LoVo (cell line): ENCODE measurements around the gene ZNF48.
"Not testable (repeated sequence)": the region's sequence is repeated elsewhere in the genome, so short reads cannot be mapped to it uniquely, and the experiment has no call there.

Experiments
- DNase-seq: peaks from one replicate; pipeline ENCODE4 v3.0.0-alpha.2; 2016; ENCODE audit warnings: low spot score

ZNF48 gene

GRCh38 chr16:30378236-30379157 is 16.7 kb upstream of the ZNF48 start:
- DNase-seq, result peak; percentile 96

GRCh38 chr16:30379158-30379783 is 15.9 kb upstream of the ZNF48 start:
- no peak for DNase-seq

GRCh38 chr16:30380072-30380802 is 15.0 kb upstream of the ZNF48 start:
- no peak for DNase-seq

- DNase-seq, result no peak
Observed at GRCh38 chr16:30380803-30381208, 14.4 kb upstream of the ZNF48 start.

GRCh38 chr16:30381291-30382041 is 13.8 kb upstream of the ZNF48 start:
- DNase-seq, result no peak

- DNase-seq, result no peak
Observed at GRCh38 chr16:30382111-30382881, 12.9 kb upstream of the ZNF48 start, which contains the start of gene SEPTIN1. Gene SEPTIN1 (minus strand): TSS chr16:30382561. CDS start chr16:30382542, 19 bp downstream.

- DNase-seq, result no peak
Observed at GRCh38 chr16:30383521-30383920, 11.7 kb upstream of the ZNF48 start.

GRCh38 chr16:30394592-30395154 is 547 bp upstream of the ZNF48 start:
- no peak for DNase-seq

- DNase-seq, result no peak
Observed at GRCh38 chr16:30395992-30396585, 869 bp downstream of the ZNF48 start.

- not testable (repeated sequence) for DNase-seq
Observed at GRCh38 chr16:30396627-30397026, 1.4 kb downstream of the ZNF48 start.

- DNase-seq, result no peak
Observed at GRCh38 chr16:30397056-30397455, 1.8 kb downstream of the ZNF48 start.

- no peak for DNase-seq
Observed at GRCh38 chr16:30397776-30398660, 2.8 kb downstream of the ZNF48 start.

- DNase-seq, result no peak
Observed at GRCh38 chr16:30398661-30399434, 3.6 kb downstream of the ZNF48 start.

- DNase-seq, result no peak
Observed at GRCh38 chr16:30399435-30400186, 4.4 kb downstream of the ZNF48 start.

- DNase-seq, result no peak
Observed at GRCh38 chr16:30401768-30402425, 6.7 kb downstream of the ZNF48 start.

- DNase-seq, result no peak
Observed at GRCh38 chr16:30406795-30407101, 11.5 kb downstream of the ZNF48 start.

GRCh38 chr16:30407102-30407803 is 12.0 kb downstream of the ZNF48 start, which contains the start of gene ZNF771:
Gene ZNF771 (plus strand): TSS chr16:30407606. CDS start chr16:30408054, 448 bp downstream.
- DNase-seq, result peak; percentile 91
